ENCODE measurements around the gene TCEANC. TPM values are rescaled to one million over a fixed set of nuclear protein-coding genes. Genes with fewer than 3 reads are reported as not detected.
"Not testable (repeated sequence)": the region's sequence is repeated elsewhere in the genome, so short reads cannot be mapped to it uniquely, and the experiment has no call there.

TCEANC gene
- total RNA-seq, 1 donor from 2014 or later: 1.2 TPM

DNA sequence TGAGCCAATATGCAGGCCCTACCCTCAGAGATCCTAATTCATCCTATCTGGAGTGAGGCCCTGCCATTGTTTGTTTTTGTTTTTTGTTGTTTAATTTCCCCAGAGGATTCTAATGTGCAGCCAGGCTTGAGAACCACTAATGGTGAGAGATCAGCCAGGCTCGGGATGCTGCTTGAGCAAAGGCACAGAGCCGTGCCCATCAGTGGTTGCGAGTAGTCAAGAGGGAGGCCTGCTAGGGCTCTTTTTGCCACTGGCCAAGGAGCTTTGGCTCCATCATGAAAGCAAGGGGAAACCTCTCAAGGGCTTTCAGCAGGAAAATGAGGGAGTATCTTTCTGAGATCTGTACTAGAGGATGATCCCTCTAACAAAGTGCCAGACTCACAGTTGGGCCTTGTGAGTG is 2.7 kb downstream of the TCEANC start:
- no peak for DNase-seq (ENCODE audit: low read depth in 2 of 2)

DNA sequence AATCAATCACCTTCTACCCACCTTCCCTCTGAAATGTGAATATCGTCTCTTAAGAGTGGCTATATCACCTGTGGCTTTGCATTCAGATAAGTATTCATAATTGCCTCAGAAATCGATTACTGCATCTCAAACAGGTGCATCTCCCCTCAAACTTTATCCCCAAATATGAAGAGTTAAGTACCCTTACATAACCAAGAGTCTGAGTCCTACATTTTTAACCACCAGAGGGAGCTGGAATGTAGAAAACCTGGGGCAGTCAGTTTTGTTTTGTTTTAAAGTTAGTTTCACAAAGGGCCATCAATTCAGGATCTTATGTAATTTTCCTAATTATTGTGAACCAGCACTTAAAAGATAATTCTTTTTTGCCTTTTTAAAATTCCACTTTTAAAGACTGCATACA is 5.7 kb downstream of the TCEANC start:
- DNase-seq (ENCODE audit: low read depth in 2 of 2): peak; percentile 50 to 57

DNA sequence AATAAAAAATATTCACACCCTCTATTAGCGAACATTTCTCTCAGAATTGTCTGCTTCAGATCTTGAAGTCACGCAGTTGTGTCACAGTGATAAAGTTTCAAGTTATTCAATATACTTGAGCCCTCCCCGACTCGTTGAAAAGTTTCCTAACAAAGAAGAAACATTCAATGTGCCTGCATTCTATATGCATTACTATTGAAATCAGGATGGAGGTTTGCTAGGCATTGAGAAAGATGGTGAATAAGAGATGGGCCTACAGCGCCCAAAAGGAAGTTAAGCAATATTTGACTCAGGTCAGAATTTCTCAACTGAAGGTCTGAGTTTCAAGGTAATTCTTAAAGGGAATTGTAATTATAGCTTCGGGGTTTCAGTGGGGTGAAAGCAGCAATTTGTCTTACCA is 6.1 kb downstream of the TCEANC start:
- no peak for DNase-seq (ENCODE audit: low read depth in 2 of 2)

DNA sequence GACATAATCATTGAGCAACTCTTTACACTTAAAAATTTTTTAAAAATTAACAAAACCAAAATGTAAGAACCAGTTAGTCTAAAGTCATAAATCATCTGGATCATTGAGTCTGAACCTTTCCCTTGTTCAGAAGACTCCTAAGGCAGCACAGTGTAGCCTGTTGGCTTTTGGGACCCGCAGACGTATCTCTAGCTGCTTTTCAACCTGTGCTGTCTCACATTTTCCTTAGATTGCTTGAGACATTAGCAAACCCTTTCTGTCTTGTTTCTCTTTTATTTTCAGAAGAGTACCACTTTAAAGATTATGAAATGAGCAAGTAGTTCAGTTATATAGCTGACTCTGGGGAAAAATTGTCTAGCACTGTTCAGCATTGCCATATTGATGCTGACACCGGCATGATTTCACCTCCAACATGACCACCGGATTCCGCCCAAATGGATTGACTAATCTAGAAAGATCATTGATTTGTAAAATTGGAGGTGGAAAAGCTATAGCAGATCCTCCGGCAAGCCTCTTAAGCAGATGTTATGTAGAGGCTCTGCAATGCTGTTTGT is 8.9 kb downstream of the TCEANC start:
- DNase-seq (ENCODE audit: low read depth in 2 of 2): no peak

DNA sequence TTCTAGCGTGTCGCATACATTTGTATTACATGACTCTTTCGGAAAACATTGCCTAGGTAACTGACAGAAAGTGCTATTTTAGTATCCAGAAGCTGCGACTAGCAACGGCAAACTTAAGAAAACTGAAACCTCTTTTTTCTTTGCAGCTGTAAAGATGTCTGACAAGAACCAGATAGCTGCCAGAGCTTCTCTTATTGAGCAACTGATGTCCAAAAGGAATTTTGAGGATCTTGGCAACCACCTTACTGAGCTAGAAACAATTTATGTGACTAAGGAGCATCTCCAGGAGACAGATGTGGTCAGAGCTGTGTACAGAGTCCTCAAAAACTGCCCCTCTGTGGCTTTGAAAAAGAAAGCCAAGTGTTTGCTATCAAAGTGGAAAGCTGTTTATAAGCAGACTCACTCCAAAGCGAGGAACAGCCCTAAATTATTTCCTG is 9.4 kb downstream of the TCEANC start:
- no peak for DNase-seq (ENCODE audit: low read depth in 2 of 2)

DNA sequence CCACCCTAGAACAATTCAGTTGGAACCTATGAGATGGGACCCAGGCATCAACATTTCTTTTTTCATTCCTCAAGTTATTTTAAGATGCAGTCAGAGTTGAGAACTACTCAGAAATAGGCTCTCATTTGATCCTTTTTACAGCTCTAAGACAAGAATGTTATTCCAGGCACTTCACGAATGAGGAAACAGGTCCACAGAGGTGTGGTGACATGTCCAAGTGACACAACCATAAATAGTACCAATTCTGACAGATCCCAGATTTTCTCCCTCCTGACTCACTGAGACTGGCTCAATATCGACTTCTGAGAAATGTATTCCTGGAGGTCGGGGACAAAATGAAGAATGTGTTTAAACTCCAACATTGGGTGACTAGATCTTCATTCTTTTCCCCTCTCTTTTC is 11.1 kb downstream of the TCEANC start:
- no peak for DNase-seq (ENCODE audit: low read depth in 2 of 2)

DNA sequence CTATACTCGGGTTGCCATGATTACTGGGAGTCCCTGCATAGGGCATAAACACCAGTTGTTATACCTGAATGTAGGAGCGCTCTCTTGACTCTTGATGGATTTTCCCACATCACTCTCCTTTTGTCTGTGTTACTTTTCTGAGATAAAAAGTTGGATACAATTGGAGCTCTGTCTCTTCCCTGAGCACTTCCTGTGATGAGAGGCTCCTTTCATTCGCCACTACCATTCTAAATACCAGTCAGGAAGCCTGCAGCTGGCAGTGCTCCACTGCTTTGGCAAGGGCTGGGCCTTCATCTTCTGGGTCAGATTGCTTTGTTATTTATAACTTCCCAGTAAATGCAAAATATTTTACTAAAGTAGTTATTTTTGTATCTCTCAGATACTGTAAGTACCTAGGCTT is 13.9 kb downstream of the TCEANC start:
- DNase-seq (ENCODE audit: low read depth in 2 of 2): peak in 1 of 2 donors; percentile 64

DNA sequence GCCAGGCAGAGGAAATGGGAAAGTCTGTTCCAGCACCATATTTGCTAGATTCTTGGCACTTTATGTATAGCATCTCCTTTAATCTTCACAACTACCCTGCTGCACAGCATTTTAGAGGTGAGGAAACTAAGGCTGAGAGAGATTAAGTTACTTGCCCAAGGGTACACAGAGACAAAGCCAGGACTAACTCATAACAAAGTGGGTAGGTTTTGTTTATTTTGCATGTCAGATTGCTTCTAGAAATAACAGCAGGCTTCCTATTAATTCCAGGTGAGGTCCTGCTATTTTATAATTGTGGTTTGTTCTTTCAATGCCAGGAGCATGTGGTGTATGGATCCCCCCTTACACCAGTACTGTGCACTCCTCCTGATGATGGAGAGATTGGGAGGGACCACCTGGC is 15.0 kb downstream of the TCEANC start:
- DNase-seq (ENCODE audit: low read depth in 2 of 2): no peak

DNA sequence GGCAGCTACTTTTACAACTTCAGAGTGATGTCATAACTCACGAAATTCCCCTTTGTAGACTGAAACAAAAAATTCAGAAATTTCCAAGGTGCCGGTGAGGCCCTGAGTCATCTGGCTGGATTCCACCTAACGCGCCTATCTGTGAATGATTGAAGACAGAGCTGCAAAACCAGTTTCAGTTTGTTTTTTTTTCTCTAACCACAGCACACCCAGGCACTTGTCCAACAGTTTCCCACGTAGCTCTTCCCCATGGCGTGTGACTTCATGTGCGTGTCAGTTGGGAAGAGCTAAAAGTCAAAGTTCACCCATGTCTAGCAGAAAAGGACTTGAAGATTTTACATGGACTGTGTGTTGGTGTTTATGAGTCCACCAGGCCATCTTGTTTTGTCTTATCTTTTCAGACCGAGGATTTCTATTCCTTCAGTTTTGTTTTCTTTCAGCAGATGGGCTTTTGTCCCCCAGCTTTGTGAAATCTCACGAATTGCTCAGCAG is 16.4 kb downstream of the TCEANC start:
- peak; percentile 69 to 85 for DNase-seq (ENCODE audit: low read depth in 2 of 2)

DNA sequence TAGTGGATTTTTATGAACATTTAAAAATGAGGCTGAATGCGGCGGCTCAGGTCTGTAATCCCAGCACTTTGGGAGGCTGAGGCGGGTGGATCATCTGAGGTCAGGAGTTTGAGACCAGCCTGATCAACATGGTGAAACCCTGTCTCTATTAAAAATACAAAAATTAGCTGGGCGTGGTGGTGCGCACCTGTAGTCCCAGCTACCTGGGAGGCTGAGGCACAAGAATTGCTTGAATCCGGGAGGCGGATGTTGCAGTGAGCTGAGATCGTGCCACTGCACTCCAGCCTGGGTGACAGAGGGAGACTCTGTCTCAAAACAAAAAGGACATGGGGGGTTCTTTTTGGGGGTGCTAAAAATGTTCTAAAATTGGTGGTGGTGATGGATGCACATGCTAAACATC is 16.8 kb downstream of the TCEANC start:
- not testable (repeated sequence) for DNase-seq (ENCODE audit: low read depth in 2 of 2)

DNA sequence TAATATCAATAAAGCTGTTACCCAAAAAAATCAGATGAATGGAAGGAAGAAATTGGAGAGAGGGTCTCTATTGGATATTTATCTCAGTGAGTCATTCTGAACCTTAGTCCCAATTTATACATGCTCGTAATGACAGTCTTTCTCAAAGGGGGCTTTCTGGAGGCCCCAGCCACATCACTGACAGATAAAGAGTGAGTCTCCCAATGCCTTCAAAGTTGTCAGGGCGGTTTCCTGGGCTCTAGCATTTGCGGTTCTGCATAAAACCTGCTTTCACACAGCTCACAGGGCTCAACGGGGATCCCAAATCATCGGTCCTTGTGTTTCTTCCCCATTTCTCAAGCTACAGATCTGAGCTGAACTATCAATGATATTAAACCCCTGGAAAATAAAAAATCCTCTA is 17.3 kb downstream of the TCEANC start:
- DNase-seq (ENCODE audit: low read depth in 2 of 2): no peak

DNA sequence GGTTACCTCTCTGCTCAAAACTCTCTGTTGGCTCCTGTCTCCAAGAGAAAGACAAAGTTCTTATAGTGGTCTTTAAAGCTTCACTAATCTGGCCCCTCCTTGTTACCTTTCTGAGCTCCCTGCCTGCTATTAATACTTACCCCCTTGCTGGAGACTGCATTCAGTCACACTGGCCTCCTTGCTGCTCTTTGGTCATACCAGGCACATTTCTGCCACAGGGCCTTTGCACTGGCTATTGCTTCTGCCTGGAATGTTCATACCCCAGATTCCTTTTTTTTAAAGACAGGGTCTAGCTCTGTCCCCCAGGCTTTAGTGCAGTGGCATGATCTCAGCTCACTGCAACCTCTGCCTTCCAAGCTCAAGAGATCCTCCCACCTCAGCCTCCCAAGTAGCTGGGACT is 20.1 kb downstream of the TCEANC start:
- no peak for DNase-seq (ENCODE audit: low read depth in 2 of 2)

DNA sequence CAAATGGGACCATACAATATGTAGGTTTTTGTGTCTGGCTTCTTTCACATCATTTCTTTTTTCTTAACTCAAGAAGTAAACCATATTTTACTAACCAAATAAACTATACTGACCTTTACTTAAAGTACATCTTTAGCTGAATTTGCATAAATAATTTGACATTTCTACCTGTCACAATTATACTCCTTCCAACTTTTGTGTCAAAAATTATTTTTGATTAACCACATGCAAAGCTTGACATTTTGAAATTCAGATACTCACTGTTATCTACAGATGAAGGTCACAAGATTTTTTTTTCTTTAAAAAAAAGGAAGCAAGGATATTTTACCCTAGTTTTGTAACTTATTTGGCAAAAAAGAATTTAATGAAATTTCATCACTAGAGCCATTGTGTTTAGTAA is 23.9 kb downstream of the TCEANC start:
- no peak for DNase-seq (ENCODE audit: low read depth in 2 of 2)

DNA sequence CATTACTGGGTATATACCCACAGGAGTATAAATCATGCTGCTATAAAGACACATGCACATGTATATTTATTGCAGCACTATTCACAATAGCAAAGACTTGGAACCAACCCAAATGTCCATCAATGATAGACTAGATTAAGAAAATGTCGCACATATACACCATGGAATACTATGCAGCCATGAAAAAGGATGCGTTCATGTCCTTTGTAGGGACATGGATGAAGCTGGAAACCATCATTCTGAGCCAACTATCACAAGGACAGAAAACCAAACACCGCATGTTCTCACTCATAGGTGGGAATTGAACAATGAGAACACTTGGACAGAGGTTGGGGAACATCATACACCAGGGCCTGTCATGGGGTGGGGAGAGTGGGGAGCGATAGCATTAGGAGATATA is 26.8 kb downstream of the TCEANC start:
- not testable (repeated sequence) for DNase-seq (ENCODE audit: low read depth in 2 of 2)

DNA sequence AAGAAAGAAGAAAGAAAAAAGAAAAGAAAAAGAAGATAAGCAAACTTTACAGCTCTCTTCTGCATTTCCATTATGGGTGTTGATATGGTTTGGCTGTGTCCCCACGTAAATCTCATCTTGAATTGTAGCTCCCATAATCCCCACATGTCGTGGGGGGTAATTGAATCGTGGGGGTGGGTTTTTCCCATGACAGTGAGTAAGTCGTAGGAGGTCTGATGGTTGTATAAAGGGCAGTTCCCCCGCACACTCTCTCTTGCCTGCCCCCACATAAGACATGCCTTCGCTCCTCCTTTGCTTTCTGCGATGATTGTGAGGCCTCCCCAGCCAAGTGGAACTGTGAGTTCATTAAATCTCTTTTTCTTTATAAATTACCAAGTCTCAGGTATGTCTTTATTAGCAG is 28.7 kb downstream of the TCEANC start:
- no peak for DNase-seq (ENCODE audit: low read depth in 2 of 2)

DNA sequence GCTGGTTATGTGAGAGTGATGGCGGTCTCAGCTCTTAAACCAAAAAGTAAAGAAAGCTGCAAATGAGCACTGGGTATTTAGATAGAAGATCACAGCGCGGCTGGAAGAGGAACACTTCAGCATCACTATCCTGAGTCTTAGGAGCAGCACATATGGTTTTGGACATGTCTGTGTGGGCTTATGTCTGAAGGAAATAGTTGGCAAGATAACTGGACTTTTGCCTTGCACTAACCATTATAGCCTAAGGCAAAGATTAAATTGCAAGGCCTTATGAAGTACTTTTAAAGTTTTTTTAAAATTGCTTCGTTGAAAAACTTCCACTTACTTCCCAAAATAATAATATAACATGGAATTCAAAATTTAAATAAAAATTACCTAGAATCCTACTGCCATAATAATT is 31.4 kb downstream of the TCEANC start:
- DNase-seq (ENCODE audit: low read depth in 2 of 2): no peak

DNA sequence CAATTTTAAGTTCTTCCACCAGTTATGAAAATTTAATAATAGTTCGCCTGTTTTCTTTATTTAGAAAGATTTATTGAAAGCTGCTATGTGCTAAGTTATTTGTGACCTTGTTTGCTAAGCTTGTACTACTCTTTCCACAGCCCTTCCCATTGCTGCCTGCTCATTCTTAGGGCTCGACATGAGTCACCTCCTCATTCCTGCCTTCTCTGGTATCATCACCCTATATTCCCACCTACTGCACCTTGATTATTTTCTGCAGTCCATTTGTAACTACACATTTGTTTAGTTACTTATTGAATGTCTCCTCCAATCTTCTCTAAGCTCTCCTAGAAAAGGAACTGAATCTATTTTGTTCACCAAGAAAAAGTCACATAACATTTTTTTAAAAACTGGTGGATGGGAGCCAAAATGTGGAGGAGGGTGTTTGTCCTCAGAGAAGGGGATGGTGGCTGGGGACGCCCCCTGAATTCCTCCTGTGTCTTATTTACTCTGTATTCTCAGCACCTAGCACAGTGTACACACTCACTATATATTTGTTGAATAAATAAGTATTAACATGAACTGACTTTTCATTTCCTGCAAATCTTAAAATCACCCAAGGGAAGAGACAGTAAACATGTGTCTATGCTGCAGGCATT is 32.3 kb downstream of the TCEANC start:
- DNase-seq (ENCODE audit: low read depth in 2 of 2): no peak

DNA sequence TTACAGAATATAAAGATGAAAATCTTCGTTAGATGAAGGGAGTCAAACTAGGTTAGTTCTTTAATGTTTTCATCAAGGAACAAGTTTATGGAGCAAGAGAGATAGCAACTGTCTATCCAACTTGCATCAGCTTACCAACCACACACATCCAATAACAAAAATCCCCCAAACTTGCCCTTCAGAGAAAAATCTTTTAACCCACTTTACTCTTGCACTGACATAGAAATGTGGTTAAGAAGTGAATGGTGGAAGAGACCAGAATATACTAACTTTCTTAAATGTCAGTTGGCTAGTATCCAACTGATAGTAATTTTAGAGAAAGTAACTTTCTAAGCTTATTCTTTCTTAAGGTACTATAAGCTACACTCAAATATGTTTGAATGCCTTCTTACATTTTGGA is 34.3 kb downstream of the TCEANC start:
- DNase-seq (ENCODE audit: low read depth in 2 of 2): no peak

DNA sequence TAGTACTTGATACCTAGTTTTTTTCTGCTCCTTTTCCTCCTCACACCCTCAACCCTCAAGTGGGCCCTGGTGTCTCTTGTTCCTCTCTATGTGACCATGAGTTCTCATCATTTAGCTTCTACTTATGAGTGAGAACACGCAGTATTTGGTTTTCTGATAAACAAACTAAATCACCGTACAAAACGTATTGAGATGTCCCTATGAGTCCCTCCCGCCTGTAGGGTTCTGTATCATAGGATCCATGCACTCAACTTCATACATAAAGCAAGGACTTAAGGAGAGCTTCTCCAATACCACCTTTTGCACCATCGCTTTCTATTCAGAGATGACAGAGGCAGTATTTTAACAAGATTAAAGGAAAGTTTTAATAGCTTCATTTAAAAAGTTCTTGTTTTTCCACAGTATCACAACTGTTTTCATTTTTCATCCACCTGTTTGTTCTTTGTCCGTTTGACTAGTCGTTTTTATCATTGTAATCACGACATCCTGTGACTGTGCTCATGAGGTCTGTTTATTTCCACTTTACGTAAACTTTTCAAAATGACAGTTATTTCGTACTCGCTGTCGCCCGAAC is 35.5 kb downstream of the TCEANC start:
- DNase-seq (ENCODE audit: low read depth in 2 of 2): no peak

DNA sequence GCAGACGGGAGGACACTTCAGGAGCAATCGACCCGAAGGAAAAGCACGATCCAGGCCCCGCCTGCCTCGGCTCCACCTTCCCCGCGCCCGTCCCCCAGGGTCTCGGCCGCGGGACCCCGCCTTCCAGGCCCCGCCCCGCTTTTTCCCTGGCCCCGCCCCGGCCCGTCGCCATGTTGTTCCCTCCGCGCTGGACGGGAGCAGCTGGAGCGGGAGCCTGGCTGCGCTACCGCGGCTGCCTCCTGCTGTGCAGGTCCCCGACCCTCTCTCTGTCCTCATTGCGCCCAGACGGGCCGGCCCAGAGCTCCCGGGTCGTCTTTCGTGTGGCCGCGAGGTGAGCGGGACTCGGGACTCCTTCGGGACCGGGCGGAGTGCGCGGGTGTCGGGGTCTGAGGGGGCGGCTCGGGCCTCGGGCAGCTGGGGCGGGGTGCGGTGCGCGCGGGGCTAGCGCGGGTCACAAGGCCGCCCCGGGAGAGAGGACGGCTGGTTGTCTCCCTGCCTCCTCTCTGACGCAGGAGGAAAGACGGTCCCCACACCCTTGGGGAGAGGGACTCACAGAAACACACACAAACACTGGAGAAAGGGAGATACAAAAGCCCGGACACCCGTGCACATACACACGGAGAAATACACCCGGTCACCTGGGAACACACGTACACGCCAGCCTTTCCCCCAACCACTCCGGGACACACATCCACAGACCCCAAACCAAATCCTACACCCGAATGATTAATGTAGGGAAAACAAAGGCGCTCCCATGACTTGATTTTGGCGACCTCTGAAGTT is 36.2 kb downstream of the TCEANC start, which contains the start of gene RAB9A:
RAB9A (plus strand) TSS at position 171 of the 783 bp plus-strand sequence. CDS start 19,619 bp downstream, outside the sequence.
- DNase-seq (ENCODE audit: low read depth in 2 of 2): peak; percentile 33 to 73

DNA sequence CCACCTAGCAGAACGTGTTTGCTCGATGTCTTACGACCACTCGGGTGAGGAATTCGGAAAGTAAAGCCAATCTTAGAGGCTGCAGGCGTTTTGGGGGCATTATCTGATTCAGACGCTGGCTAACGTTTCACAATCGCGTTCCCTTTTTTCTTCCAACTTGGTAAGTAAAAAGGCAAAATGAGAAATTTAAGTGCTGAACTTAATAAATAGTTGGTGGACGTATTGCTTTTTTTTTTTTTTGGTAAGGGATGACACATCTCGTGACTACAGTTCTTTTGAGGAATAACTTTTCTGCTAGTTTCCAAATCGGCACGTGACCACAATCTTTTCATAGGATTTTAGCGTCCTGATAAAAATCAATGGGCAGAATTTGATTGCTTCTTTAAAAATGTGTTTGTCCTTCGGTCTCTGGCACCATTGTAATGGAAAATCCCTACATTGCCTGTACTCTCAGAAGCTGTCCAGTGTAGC is 36.8 kb downstream of the TCEANC start:
- DNase-seq (ENCODE audit: low read depth in 2 of 2): peak in 1 of 2 donors; percentile 36

DNA sequence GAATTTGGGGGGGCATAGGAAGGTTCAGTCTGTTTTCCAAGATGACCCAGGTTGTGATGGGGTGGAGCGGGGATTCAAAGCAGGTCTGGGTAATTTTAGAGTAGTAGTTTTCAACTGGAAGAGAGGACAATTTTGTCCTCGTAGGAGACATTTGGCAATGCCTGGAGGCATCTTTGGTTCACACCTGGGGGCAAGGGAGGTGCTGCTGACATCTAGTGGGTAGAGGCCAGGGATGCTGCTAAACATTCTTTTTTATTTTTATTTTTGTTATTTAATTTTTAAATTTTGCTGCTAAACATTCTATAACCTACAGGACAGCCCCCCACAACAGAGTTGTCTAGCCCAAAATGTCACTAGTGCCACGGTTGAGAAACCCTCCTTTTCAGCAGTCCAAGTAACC is 37.9 kb downstream of the TCEANC start:
- DNase-seq (ENCODE audit: low read depth in 2 of 2): no peak
